SU-DHL-6 (cell line): ENCODE data around the gene B3GALT6.

ENCODE experiments used
- H2AFZ ChIP-seq: fragments of 200-600 bp; sonication (generic); 2 replicates; pipeline ENCODE4 v1.6.1; 2014; ENCODE audit warnings: low read depth, mild to moderate bottlenecking, moderate library complexity, mixed read lengths, antibody characterized with exemption, low read length; ENCODE audit not compliant: severe bottlenecking
- H3F3A ChIP-seq: fragments of 200-600 bp; shearing (Covaris generic); 2 replicates; pipeline ENCODE4 v1.6.0; 2016; ENCODE audit warnings: antibody characterized with exemption, mild to moderate bottlenecking; ENCODE audit not compliant: insufficient read depth
- H3K27ac ChIP-seq: fragments of 200-600 bp; sonication (generic); 2 replicates; pipeline ENCODE4 v1.5.1; 2016; ENCODE audit warnings: low read depth, mild to moderate bottlenecking, low read length, moderate library complexity, mixed read lengths
- H3K27me3 ChIP-seq: fragments of 200-600 bp; sonication (generic), shearing (Covaris generic); 2 replicates; pipeline ENCODE4 v1.6.0; 2014; ENCODE audit warnings: mild to moderate bottlenecking, low read length
- H3K36me3 ChIP-seq: fragments of 200-600 bp; sonication (generic); 2 replicates; pipeline ENCODE4 v1.6.1; 2014; ENCODE audit warnings: mild to moderate bottlenecking, low read length, mixed read lengths
- H3K4me2 ChIP-seq: fragments of 300-600, 200-600 bp; shearing (Covaris generic), sonication (generic); 2 replicates; pipeline ENCODE4 v1.6.0; 2014; ENCODE audit warnings: low read length, low read depth, mild to moderate bottlenecking; ENCODE audit not compliant: poor library complexity, severe bottlenecking
- H3K4me3 ChIP-seq: fragments of 200-600 bp; sonication (generic); 2 replicates; pipeline ENCODE4 v1.5.1; 2014; ENCODE audit warnings: antibody characterized with exemption, low read length, mild to moderate bottlenecking, mixed read lengths; ENCODE audit not compliant: insufficient read depth, poor library complexity, severe bottlenecking
- H3K79me2 ChIP-seq: fragments of 200-600 bp; sonication (generic); 2 replicates; pipeline ENCODE4 v1.6.1; 2014; ENCODE audit warnings: mild to moderate bottlenecking, low read length, moderate library complexity; ENCODE audit not compliant: insufficient read depth
- H3K9ac ChIP-seq: fragments of 200-600 bp; sonication (generic); 2 replicates; pipeline ENCODE4 v1.7.0; 2014; ENCODE audit warnings: mild to moderate bottlenecking, low read length
- H3K9me2 ChIP-seq: fragments of 200-600 bp; sonication (generic); replicated peaks from 2 replicates; pipeline ENCODE4 v1.6.1; 2014; ENCODE audit warnings: low read length; ENCODE audit not compliant: insufficient read depth
- H3K9me3 ChIP-seq: fragments of 200-600 bp; sonication (generic); 2 replicates; pipeline ENCODE4 v1.6.1; 2014; ENCODE audit warnings: low read length, mixed read lengths; ENCODE audit not compliant: insufficient read depth
- H4K20me1 ChIP-seq: fragments of 200-600 bp; sonication (generic); 2 replicates; pipeline ENCODE4 v1.6.1; 2014; ENCODE audit warnings: low read depth, mild to moderate bottlenecking, antibody characterized with exemption, low read length, moderate library complexity, mixed read lengths
- EZH2phosphoT487 ChIP-seq: fragments of 200-600 bp; sonication (generic), shearing (Covaris generic); conservative IDR thresholded peaks from 2 replicates; pipeline ENCODE4 v1.6.1; 2018; ENCODE audit warnings: mild to moderate bottlenecking, antibody characterized with exemption, low read length, moderate library complexity, mixed read lengths
- TF ChIP-seq, protein P1 (sequence below): fragments of 200-600 bp; sonication (generic); IDR thresholded peaks from one replicate; pipeline ENCODE4 v1.5.1; 2017; ENCODE audit warnings: antibody characterized with exemption, mild to moderate bottlenecking, low read length, moderate library complexity; ENCODE audit not compliant: insufficient read depth, poor library complexity, severe bottlenecking

The B3GALT6 gene

DNA sequence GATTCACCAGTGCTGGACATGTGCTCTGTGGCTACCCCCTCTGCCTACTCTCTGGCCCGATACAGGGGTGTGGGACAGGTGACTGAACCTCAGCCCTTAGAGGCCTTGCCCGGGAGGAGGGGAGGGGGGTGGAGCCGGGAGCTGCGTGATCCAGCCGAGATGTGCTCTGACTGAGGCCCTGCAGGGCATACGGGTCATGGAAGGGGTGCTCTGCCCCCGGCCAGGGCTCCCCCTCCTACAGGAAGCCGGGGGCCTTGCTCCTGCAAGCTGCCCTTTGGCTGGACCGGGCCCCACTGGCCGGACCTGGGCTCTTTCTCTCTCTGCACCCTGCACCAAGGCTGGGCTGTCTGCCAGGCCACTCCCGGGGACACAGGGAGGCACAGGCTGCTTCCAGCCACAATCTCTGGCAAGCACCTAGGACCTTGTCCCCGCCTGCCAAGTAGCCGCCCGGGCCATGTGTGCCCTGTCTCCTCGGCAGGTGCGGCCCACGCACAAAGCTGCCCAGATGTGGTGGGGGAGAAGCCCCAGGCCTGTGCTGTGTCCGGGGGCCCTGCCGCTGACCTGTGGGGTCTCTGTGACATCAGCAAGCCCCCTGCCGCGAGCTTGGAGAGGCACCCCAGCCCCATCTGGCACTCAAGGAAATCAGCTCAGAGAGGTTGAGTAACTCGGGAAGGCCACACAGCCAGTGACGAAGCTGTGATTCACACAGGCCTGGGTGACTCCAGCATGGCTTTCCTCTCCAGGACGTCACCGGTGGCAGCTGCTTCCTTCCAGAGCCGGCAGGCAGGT lies 49.7 kb downstream of the B3GALT6 start:
- Histone ChIP-seq H3F3A (no peaks in the 10 kb centered on the region), H3K36me3 (no peaks in the 10 kb centered on the region), H3K27me3 (no peaks in the 10 kb centered on the region), H3K9ac (no peak overlapping the region), H3K4me2 (no peak overlapping the region), H3K79me2 (no peaks in the 10 kb centered on the region), H3K4me3 (no peak overlapping the region), H4K20me1 (no peaks in the 10 kb centered on the region), H3K27ac (no peak overlapping the region), H3K9me3 (no peaks in the 10 kb centered on the region), H3K9me2 (no peaks in the 10 kb centered on the region), H2AFZ (no peak overlapping the region)
- TF ChIP-seq EZH2phosphoT487: no peak
- TF ChIP-seq, protein P1, sequence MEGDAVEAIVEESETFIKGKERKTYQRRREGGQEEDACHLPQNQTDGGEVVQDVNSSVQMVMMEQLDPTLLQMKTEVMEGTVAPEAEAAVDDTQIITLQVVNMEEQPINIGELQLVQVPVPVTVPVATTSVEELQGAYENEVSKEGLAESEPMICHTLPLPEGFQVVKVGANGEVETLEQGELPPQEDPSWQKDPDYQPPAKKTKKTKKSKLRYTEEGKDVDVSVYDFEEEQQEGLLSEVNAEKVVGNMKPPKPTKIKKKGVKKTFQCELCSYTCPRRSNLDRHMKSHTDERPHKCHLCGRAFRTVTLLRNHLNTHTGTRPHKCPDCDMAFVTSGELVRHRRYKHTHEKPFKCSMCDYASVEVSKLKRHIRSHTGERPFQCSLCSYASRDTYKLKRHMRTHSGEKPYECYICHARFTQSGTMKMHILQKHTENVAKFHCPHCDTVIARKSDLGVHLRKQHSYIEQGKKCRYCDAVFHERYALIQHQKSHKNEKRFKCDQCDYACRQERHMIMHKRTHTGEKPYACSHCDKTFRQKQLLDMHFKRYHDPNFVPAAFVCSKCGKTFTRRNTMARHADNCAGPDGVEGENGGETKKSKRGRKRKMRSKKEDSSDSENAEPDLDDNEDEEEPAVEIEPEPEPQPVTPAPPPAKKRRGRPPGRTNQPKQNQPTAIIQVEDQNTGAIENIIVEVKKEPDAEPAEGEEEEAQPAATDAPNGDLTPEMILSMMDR: no peak

DNA sequence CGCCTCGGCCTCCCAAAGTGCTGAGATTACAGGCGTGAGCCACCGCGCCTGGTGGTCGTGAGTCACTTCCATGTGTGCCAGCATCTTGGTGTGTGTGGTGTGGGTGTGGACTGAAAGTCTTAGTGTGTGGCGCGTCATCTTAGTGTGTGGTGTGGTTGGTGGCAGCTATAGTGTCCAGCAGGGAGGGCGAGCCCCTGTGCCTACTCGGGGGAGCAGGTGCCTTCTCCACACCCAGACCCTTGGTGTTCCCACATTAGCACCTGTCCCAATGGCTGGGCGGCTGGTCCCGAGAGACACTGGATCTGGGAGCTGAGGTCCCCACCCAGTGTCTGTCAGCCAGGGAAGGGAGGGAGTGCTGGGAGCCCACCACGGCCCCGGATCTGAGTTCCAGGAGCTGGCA lies 51.0 kb downstream of the B3GALT6 start:
- Histone ChIP-seq H3K36me3 (no peaks in the 10 kb centered on the region), H3K79me2 (no peaks in the 10 kb centered on the region), H3K4me2 (no peak overlapping the region), H3K9me2 (no peaks in the 10 kb centered on the region), H3K4me3 (no peak overlapping the region), H3K27me3 (no peaks in the 10 kb centered on the region), H4K20me1 (no peaks in the 10 kb centered on the region), H3K9ac (no peak overlapping the region), H3F3A (no peaks in the 10 kb centered on the region), H2AFZ (no peak overlapping the region), H3K27ac (no peak overlapping the region), H3K9me3 (no peaks in the 10 kb centered on the region)
- TF ChIP-seq EZH2phosphoT487: no peak
- TF ChIP-seq, protein P1: no peak

DNA sequence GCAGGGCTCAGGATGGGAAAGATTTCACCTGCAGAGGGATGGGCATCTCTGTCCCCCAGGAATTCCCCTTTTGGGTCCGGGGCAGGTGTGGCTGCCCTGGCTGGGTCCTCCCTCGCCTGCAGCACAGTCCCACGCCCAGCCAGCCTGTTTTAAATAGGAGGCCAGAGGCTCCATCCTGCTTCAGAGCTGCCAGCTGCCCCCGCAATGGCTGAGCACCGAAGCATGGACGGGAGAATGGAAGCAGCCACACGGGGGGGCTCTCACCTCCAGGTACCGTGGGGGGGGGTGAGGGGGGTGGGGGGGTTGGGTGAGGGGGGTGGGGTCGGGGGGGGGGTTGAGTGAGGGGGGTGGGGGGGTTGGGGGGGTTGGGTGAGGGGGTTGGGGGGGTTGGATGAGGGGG lies 51.8 kb downstream of the B3GALT6 start:
- Histone ChIP-seq H3K4me3 (no peak overlapping the region), H3K4me2 (no peak overlapping the region), H4K20me1 (no peaks in the 10 kb centered on the region), H3F3A (no peaks in the 10 kb centered on the region), H3K9ac (no peak overlapping the region), H2AFZ (no peak overlapping the region), H3K36me3 (no peaks in the 10 kb centered on the region), H3K9me3 (no peaks in the 10 kb centered on the region), H3K27me3 (no peaks in the 10 kb centered on the region), H3K27ac (no peak overlapping the region), H3K9me2 (no peaks in the 10 kb centered on the region), H3K79me2 (no peaks in the 10 kb centered on the region)
- TF ChIP-seq EZH2phosphoT487: no peak
- TF ChIP-seq, protein P1: no peak
